Colonic mucosa (tissue), 4 donors: ENCODE measurements around the gene CCDC60. TPM values are rescaled to one million over a fixed set of nuclear protein-coding genes. Genes with fewer than 3 reads are reported as not detected.

Experiments used
- DNase-seq: peaks from one replicate; pipeline ENCODE4 v3.0.0-alpha.2; 2020
- H3K27ac ChIP-seq: fragments of 200-600 bp; one replicate; pipeline ENCODE4 v1.8.0; 2021
- H3K27me3 ChIP-seq: fragments of 200-600 bp; one replicate; pipeline ENCODE4 v1.8.0; 2021
- H3K36me3 ChIP-seq: fragments of 200-600 bp; one replicate; pipeline ENCODE4 v1.8.0; 2021
- H3K4me1 ChIP-seq: fragments of 200-600 bp; one replicate; pipeline ENCODE4 v1.8.0; 2021; ENCODE audit warnings: mild to moderate bottlenecking
- H3K4me3 ChIP-seq: fragments of 200-600 bp; one replicate; pipeline ENCODE4 v1.8.0; 2021
- H3K9ac ChIP-seq, 2 donors: one replicate each; pipeline ENCODE4 v1.7.0; 2013; ENCODE audit warnings: control low read depth in 2 of 2, low read depth in 2 of 2, low read length in 2 of 2
- H3K9me3 ChIP-seq: fragments of 200-600 bp; one replicate; pipeline ENCODE4 v1.8.0; 2021
- intact Hi-C: fragments of 100-400 bp; cut with DNase I; formaldehyde crosslinking; loops from one replicate; pipeline ENCODE4 v1.14.1; 2022
- total RNA-seq, 2 donors: library from RNA; stranded (reverse); fragmentation: NEBNext Ultra II Directional in 1 of 2; extraction: Animal tissue kit (Norgen Biotek cat#: 25700) in 1 of 2; gene quantifications; one replicate each; pipeline ENCODE4 v1.2.1, GENCODE V29; 2021
- TF ChIP-seq, protein P1 (sequence below): fragments of 200-600 bp; IDR thresholded peaks from one replicate; pipeline ENCODE4 v1.8.0; 2022; ENCODE audit warnings: antibody characterized with exemption, mild to moderate bottlenecking
- donor health status: healthy.
- donor health status: DM: no; HTN: no; CAD: no.
- donor health status: DM: no; HTN: no; CAD: no.

Gene CCDC60
- total RNA-seq, 2 donors from 2014 or later, result 1.3 to 2.3 TPM

DNA sequence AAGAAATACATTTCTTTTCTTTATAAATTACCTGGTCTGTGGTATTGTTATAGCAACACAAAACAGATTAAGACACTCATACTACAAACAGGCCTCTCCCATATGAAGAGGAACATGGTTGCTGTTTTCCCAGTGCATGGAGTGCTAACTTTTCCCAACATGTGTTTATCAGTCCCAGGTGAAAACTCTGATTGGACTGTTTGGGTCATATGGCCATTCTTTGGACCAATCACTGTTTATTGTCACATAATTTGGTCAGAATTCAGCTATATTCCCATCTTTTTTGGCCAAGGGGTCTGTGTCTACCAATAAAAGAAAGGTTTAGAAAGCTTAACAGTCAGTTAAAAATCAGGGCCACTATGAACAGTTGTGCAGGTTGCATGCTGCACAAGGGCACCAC, 35.4 kb upstream of the CCDC60 start:
- H3K4me1 ChIP-seq, result no peaks in the 10 kb centered on the region
- intact Hi-C loops, result no loop called here
- H3K36me3 ChIP-seq, result no peaks in the 10 kb centered on the region
- H3K4me3 ChIP-seq, result no peak overlapping the region
- H3K27ac ChIP-seq, result no peak overlapping the region
- no peak overlapping the region for H3K9ac ChIP-seq
- TF ChIP-seq, protein P1, sequence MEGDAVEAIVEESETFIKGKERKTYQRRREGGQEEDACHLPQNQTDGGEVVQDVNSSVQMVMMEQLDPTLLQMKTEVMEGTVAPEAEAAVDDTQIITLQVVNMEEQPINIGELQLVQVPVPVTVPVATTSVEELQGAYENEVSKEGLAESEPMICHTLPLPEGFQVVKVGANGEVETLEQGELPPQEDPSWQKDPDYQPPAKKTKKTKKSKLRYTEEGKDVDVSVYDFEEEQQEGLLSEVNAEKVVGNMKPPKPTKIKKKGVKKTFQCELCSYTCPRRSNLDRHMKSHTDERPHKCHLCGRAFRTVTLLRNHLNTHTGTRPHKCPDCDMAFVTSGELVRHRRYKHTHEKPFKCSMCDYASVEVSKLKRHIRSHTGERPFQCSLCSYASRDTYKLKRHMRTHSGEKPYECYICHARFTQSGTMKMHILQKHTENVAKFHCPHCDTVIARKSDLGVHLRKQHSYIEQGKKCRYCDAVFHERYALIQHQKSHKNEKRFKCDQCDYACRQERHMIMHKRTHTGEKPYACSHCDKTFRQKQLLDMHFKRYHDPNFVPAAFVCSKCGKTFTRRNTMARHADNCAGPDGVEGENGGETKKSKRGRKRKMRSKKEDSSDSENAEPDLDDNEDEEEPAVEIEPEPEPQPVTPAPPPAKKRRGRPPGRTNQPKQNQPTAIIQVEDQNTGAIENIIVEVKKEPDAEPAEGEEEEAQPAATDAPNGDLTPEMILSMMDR, result no peak
- no peak for DNase-seq
- H3K9me3 ChIP-seq, result no peaks in the 10 kb centered on the region
- no peaks in the 10 kb centered on the region for H3K27me3 ChIP-seq

DNA sequence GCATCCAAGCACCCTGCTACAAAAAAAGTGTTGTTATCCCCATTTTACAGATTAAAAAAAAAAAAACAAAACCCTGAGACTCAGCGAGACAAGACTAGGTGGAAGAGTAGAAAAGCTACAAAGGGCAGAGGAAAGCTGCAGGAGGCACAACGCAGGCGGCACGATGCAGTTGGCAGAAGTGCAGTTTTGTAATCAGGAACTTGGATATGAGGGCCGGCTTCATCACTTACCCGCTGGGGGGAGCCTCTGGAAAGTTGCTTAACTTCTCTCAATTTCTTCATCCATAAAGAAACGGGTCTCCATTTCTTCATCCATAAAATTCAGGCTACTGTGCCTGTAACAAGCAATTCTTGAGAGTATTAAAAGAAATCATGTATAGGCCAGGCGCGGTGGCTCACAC, 33.1 kb upstream of the CCDC60 start:
- no peak for DNase-seq
- no peaks in the 10 kb centered on the region for H3K36me3 ChIP-seq
- H3K4me1 ChIP-seq, result no peaks in the 10 kb centered on the region
- no peak overlapping the region for H3K9ac ChIP-seq
- intact Hi-C loops, result no loop called here
- TF ChIP-seq, protein P1, result no peak
- no peaks in the 10 kb centered on the region for H3K9me3 ChIP-seq
- no peak overlapping the region for H3K27ac ChIP-seq
- H3K4me3 ChIP-seq, result no peak overlapping the region
- H3K27me3 ChIP-seq, result no peaks in the 10 kb centered on the region

DNA sequence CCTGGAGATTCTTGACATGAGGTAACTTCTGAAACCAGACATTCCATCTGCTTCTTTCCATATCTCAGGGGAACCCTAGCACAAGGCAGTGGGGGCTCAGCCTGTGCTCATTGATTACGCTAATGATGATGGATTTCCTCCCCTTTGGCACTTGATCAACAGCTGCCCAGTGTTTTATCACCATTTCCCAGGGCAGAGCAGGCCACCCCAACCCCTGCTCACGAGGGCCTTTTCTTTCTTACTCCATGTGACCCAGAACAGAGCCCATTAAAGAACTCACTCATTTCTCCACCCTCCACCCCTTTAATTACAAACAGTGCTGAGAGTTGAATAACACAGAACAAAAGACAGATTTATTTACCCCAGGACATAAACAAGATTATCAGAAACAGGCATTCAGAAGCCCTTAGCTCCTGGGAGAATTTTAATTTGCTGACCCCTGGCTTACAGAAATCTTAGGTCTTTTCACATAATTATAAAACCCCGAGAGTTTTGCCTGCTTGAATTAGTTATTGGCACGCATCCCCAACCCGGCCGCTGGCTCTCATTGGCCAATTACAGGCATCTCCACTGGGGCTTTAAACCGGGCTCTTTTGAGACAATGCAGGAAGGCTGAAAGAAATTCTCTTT, 32.0 kb upstream of the CCDC60 start:
- TF ChIP-seq, protein P1, result no peak
- no peaks in the 10 kb centered on the region for H3K36me3 ChIP-seq
- intact Hi-C loops, result no loop called here

DNA sequence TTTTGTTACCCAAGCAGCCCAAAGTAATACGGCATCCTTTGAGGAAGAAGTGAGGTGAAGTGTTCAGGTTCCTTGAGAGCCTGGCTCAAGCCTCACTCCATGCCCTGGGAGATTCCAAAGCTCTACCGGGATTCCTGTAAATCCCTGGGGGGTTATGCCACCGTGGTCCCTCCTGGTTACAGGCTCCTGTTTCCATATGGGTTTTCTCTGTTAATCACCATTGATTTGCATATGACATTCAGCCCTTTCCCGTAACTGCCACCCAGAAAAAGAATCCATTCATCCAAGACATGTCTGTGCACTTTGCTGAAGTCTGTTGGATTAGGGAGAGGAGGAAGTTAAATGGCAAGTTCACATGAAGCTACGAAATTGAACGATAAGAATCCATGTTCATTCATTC, 27.9 kb upstream of the CCDC60 start:
- TF ChIP-seq, protein P1, result no peak
- H3K27me3 ChIP-seq, result no peaks in the 10 kb centered on the region
- H3K27ac ChIP-seq, result no peak overlapping the region
- no peak overlapping the region for H3K4me3 ChIP-seq
- intact Hi-C loops, result no loop called here
- no peaks in the 10 kb centered on the region for H3K9me3 ChIP-seq
- no peak overlapping the region for H3K9ac ChIP-seq
- no peaks in the 10 kb centered on the region for H3K4me1 ChIP-seq
- H3K36me3 ChIP-seq, result no peaks in the 10 kb centered on the region
- no peak for DNase-seq

More for the DNA sequence above, 32.0 kb upstream of the CCDC60 start:
- Histone ChIP-seq H3K27me3 (no peaks in the 10 kb centered on the region), H3K4me3 (no peak overlapping the region), H3K27ac (no peak overlapping the region), H3K9ac (no peak overlapping the region), H3K9me3 (no peaks in the 10 kb centered on the region), H3K4me1 (no peaks in the 10 kb centered on the region)
- DNase-seq, result no peak

DNA sequence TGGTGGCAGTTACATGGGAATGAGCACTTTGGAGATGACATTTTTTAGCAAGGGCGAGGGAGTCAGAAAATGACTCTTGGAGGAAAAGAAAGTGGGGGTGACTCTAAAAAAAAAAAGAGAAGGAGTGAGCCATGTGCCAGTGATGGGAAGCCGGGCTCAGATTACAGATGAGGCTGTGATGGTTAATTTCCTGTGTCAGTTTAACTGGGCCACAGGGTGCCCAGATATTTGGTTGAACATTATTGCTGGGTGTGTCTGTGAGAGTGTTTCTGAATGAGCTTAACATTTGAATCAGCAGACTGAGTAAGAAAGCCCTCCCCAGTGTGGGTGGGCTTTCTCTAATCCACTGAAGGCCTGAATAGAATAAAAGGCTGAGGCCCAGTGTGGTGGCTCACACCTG, 26.8 kb upstream of the CCDC60 start:
- intact Hi-C loops, result no loop called here
- TF ChIP-seq, protein P1, result no peak
- Histone ChIP-seq H3K4me3 (no peak overlapping the region), H3K36me3 (no peaks in the 10 kb centered on the region), H3K4me1 (no peaks in the 10 kb centered on the region), H3K27me3 (no peaks in the 10 kb centered on the region), H3K9ac (no peak overlapping the region), H3K27ac (no peak overlapping the region), H3K9me3 (no peaks in the 10 kb centered on the region)
- no peak for DNase-seq
